Hematopoietic multipotent progenitor cell treated with erythropoietin and hydrocortisone succinate and interleukin-3 and kit ligand, for 8 days (in vitro differentiated cells): Measurements from ENCODE around the gene WDR7.

Experiments
- DNase-seq: peaks from one replicate; pipeline ENCODE4 v3.0.0-alpha.2; 2015

The WDR7 gene

GRCh38 chr18:56812674-56813073 is 161.5 kb downstream of the WDR7 start:
- DNase-seq, result no peak

GRCh38 chr18:56815926-56816325 is 164.8 kb downstream of the WDR7 start:
- DNase-seq, result no peak

GRCh38 chr18:56823986-56824565 is 172.9 kb downstream of the WDR7 start:
- DNase-seq, result no peak

- DNase-seq, result no peak
Measured at GRCh38 chr18:56825321-56825720, 174.2 kb downstream of the WDR7 start.

- DNase-seq, result no peak
Measured at GRCh38 chr18:56825878-56826277, 174.7 kb downstream of the WDR7 start.

GRCh38 chr18:56831988-56832387 is 180.8 kb downstream of the WDR7 start:
- no peak for DNase-seq

- DNase-seq, result no peak
Measured at GRCh38 chr18:56835331-56835730, 184.2 kb downstream of the WDR7 start.

- no peak for DNase-seq
Measured at GRCh38 chr18:56836173-56836572, 185.0 kb downstream of the WDR7 start.

GRCh38 chr18:56841836-56842235 is 190.7 kb downstream of the WDR7 start:
- no peak for DNase-seq

- no peak for DNase-seq
Measured at GRCh38 chr18:56843241-56843640, 192.1 kb downstream of the WDR7 start.

GRCh38 chr18:56844556-56844955 is 193.4 kb downstream of the WDR7 start:
- DNase-seq, result peak; percentile 48

GRCh38 chr18:56851774-56852173 is 200.6 kb downstream of the WDR7 start:
- no peak for DNase-seq

GRCh38 chr18:56853961-56854360 is 202.8 kb downstream of the WDR7 start:
- no peak for DNase-seq

- DNase-seq, result no peak
Measured at GRCh38 chr18:56861244-56861643, 210.1 kb downstream of the WDR7 start.

GRCh38 chr18:56869189-56869777 is 218.1 kb downstream of the WDR7 start:
- peak; percentile 66 for DNase-seq

GRCh38 chr18:56870982-56871381 is 219.8 kb downstream of the WDR7 start:
- DNase-seq, result no peak

GRCh38 chr18:56872140-56872539 is 221.0 kb downstream of the WDR7 start:
- no peak for DNase-seq

- no peak for DNase-seq
Measured at GRCh38 chr18:56873441-56874140, 222.4 kb downstream of the WDR7 start.

GRCh38 chr18:56878711-56879110 is 227.6 kb downstream of the WDR7 start:
- no peak for DNase-seq

- DNase-seq, result no peak
Measured at GRCh38 chr18:56884511-56884910, 233.4 kb downstream of the WDR7 start.

GRCh38 chr18:56888978-56889377 is 237.8 kb downstream of the WDR7 start:
- DNase-seq, result no peak

GRCh38 chr18:56889621-56890020 is 238.5 kb downstream of the WDR7 start:
- no peak for DNase-seq

- DNase-seq, result no peak
Measured at GRCh38 chr18:56890632-56891031, 239.5 kb downstream of the WDR7 start.

- no peak for DNase-seq
Measured at GRCh38 chr18:56891116-56891515, 240.0 kb downstream of the WDR7 start.

GRCh38 chr18:56891870-56892269 is 240.7 kb downstream of the WDR7 start:
- DNase-seq, result no peak
